Measurements from ENCODE around the gene C10orf62. TPM values are rescaled to one million over a fixed set of nuclear protein-coding genes. Genes with fewer than 3 reads are reported as not detected.
A peak's percentile ranks its signal among the peaks of the same experiment; 100 is the strongest.

C10orf62 gene
- total and polyA plus RNA-seq, 2 of the 13 experiments (the other 11 are each of a cell fraction or from before 2014, with no cell fraction given), result 0.61 to 1.6 TPM

GRCh38 chr10:97632949-97633884 is 43.7 kb downstream of the C10orf62 start, which contains the start of gene MORN4 (continued):
- TF ChIP-seq HMGXB3 (CRISPR knock-in tag; IDR thresholded peaks at IDR 0.05; ENCODE audit: borderline replicate concordance) (peak; percentile 100), ARID4A (CRISPR knock-in tag; IDR thresholded peaks at IDR 0.05; ENCODE audit: borderline replicate concordance) (peak; percentile 92), SRY (CRISPR knock-in tag; IDR thresholded peaks at IDR 0.05) (0 out of 2 replicates have a peak, but pooled peaks have one; percentile 29), ZNF574 (CRISPR knock-in tag; IDR thresholded peaks at IDR 0.05) (peak; percentile 44; the same call in 1 of the 2 replicates), ZEB1 (IDR thresholded peaks at IDR 0.05; ENCODE audit: insufficient replicate concordance, low read depth) (peak; percentile 19), ZNF576 (CRISPR knock-in tag; IDR thresholded peaks at IDR 0.05) (no peak), ZNF274 (CRISPR knock-in tag; IDR thresholded peaks at IDR 0.05) (0 out of 2 replicates have a peak, but pooled peaks have one; percentile 18), ZNF280D (CRISPR knock-in tag; IDR thresholded peaks at IDR 0.05) (peak; percentile 70; the same call in 1 of the 2 replicates), KDM1A (CRISPR knock-in tag; IDR thresholded peaks at IDR 0.05) (no peak), ZSCAN9 (CRISPR knock-in tag; IDR thresholded peaks at IDR 0.05; ENCODE audit: borderline replicate concordance) (0 out of 2 replicates have a peak, but pooled peaks have one; percentile 17), MXI1 (IDR thresholded peaks at IDR 0.05; ENCODE audit: borderline replicate concordance, low read depth, low read length) (peak; percentile 92; the same call in 1 of the 3 replicates), ZNF296 (CRISPR knock-in tag; conservative IDR thresholded peaks at IDR 0.05) (no peak)
